ENCODE results near the gene AFMID. TPM values are rescaled to one million over a fixed set of nuclear protein-coding genes. Genes with fewer than 3 reads are reported as not detected.

The AFMID gene
- total RNA-seq, 1 donor from 2014 or later: 107 TPM

GRCh38 chr17:78144736-78145641 is 42.2 kb upstream of the AFMID start:
- Histone ChIP-seq H3K36me3 (no peaks in the 10 kb centered on the region), H3K4me1 (peaks cover 3 to 8% of the 10 kb centered on the region in 2 donors), H3K4me3 (no peak overlapping the region), H3K9me3 (no peaks in the 10 kb centered on the region), H3K27me3 (no peaks in the 10 kb centered on the region), H3K27ac (peak overlapping the region in 1 of 2 donors; percentile 18)
- no peak for TF ChIP-seq CTCF (IDR thresholded peaks at IDR 0.05)
- no peak for DNase-seq (ENCODE audit: low spot score in 2 of 2)
- intact Hi-C loops (cut with DNase I): no loop called here

- H3K36me3 ChIP-seq: no peaks in the 10 kb centered on the region
- H3K27ac ChIP-seq: no peak overlapping the region
- intact Hi-C loops (cut with DNase I): no loop called here
- peaks cover 3 to 8% of the 10 kb centered on the region in 2 donors for H3K4me1 ChIP-seq
- no peaks in the 10 kb centered on the region for H3K9me3 ChIP-seq
- H3K27me3 ChIP-seq: no peaks in the 10 kb centered on the region
- DNase-seq (ENCODE audit: low spot score in 2 of 2): no peak
- no peak overlapping the region for H3K4me3 ChIP-seq
- TF ChIP-seq CTCF (IDR thresholded peaks at IDR 0.05): no peak
Observed at GRCh38 chr17:78146471-78146869, 40.7 kb upstream of the AFMID start.

- Histone ChIP-seq H3K27me3 (no peaks in the 10 kb centered on the region), H3K9me3 (no peaks in the 10 kb centered on the region), H3K4me1 (peaks cover 3 to 8% of the 10 kb centered on the region in 2 donors), H3K4me3 (no peak overlapping the region), H3K36me3 (no peaks in the 10 kb centered on the region), H3K27ac (no peak overlapping the region)
- no peak for DNase-seq (ENCODE audit: low spot score in 2 of 2)
- no peak for TF ChIP-seq CTCF (IDR thresholded peaks at IDR 0.05)
- intact Hi-C loops (cut with DNase I): no loop called here
Observed at GRCh38 chr17:78146881-78147280, 40.3 kb upstream of the AFMID start.

- Histone ChIP-seq H3K36me3 (no peaks in the 10 kb centered on the region), H3K27ac (no peak overlapping the region), H3K4me3 (no peak overlapping the region), H3K27me3 (no peaks in the 10 kb centered on the region), H3K9me3 (no peaks in the 10 kb centered on the region), H3K4me1 (peaks cover 3 to 8% of the 10 kb centered on the region in 2 donors)
- no peak for DNase-seq (ENCODE audit: low spot score in 2 of 2)
- intact Hi-C loops (cut with DNase I): no loop called here
- TF ChIP-seq CTCF (IDR thresholded peaks at IDR 0.05): no peak
Observed at GRCh38 chr17:78147315-78147998, 39.7 kb upstream of the AFMID start.

- Histone ChIP-seq H3K27ac (no peak overlapping the region), H3K4me3 (no peak overlapping the region), H3K27me3 (no peaks in the 10 kb centered on the region), H3K36me3 (no peaks in the 10 kb centered on the region), H3K9me3 (no peaks in the 10 kb centered on the region), H3K4me1 (peaks cover 3 to 8% of the 10 kb centered on the region in 2 donors)
- TF ChIP-seq CTCF (IDR thresholded peaks at IDR 0.05): no peak
- no peak for DNase-seq (ENCODE audit: low spot score in 2 of 2)
- intact Hi-C loops (cut with DNase I): no loop called here
Observed at GRCh38 chr17:78148286-78149016, 38.7 kb upstream of the AFMID start.
